ENCODE measurements around the gene MRAP2.
"Not testable (repeated sequence)": the region's sequence is repeated elsewhere in the genome, so short reads cannot be mapped to it uniquely, and the experiment has no call there.

MRAP2 gene

DNA sequence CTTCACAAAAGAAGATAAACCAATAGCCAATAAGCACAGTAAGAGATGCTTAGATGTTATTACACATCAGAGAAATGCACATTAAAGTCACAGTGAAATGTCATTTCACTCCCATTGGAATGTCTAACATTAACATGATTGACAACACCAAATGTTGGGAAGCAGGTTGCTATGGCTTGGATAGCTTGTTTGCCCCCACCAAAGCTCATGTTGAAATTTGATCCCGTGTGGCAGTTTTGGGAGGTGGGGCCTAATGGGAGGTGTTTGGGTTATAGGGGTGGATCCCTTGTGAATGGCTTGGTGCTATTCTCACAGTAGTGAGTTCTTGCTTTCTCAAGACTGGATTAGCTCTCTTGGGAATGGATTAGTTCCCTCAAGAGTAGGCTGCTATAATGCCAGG is 44.8 kb downstream of the MRAP2 start:
- DNase-seq: no peak

GRCh38 chr6:84081222-84081621 is 47.6 kb downstream of the MRAP2 start:
- no peak for DNase-seq

DNA sequence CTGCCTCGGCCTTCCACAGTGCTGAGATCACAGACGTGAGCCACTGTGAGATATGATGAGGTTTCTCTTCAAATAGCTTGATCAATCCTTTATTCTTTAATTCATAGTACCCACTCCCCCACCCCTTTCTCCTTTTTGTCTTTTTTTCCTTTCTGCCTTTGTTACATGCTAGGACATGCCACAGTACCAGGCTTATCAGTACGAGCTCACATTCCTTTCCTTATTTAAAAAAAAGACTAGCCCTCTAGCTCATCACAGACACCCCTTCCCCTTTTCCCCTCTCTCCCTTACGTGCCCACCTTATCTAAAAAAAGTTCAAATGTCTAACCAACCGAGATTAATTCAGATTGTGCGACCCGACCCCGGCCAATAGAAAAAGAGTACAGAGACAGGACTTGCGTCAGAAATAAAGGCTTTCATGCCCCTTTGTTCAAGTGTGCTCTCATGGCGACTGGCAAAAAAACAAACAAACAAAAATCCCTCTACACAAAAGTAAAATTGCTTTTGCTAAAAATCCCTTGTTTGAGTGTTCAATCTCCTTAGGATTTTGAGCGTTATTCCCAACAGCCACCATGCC is 49.2 kb downstream of the MRAP2 start:
- DNase-seq: peak in 1 of 2 experiments; percentile 6

- not testable (repeated sequence) for DNase-seq
These were observed 51.1 kb downstream of the MRAP2 start for GRCh38 chr6:84084705-84085104.

DNA sequence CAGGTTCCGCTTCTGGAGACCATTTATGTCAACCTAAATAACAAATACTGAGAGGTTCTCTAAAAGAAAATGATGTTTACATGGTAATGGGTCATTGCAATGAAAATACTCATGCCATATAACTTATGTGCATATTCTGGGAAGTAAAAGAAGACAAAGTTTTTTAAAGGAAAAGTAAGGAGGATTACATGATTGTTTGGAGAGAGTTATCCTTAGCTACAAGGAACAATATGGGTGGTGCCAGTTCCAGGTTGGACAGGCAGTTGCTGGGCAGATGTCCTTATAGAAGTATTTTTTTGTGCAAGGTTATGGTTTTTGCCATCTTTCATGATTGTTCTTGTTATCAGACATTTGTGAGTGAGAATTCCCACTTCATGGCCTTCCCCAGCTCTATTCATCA is 52.5 kb downstream of the MRAP2 start:
- no peak for DNase-seq

DNA sequence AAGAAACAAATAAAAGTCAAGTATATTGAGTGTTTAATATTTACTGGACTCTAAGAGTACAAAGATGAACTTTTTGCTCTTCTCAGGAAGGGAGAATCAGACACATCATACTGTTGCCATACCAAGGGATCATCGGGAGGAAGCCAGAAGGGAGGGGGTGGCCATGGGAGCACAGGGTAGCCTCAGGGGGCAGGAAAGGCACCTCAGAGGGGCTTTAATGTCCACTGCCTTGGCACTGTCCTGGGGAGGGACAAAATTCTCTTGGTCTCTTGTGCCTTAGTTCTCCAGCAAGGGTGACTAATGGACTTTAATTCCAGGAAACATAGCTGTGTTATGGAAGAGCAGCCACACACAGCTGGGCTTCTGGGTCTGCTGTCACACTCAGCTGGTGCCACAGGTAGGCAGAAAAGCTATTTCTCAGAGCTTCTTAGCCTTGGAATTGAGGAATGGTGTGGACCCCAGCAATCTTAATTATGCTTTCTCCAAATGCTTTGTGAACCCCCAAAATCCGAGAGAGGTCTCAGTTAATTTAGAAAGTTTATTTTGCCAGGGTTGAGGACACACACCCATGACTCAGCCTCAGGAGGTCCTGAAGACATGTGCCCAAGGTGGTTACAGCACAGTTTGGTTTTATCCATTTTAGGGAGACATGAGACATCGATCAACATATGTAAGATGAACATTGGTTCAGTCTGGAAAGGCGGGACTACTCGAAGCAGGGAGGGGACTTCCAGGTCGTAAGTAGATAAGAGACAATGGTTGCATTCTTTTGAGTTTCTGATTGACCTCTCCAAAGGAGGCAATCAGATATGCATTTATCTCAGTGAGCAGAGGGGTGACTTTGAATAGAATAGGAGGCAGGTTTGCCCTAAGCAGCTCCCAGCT is 53.2 kb downstream of the MRAP2 start:
- no peak for DNase-seq

- no peak for DNase-seq
These were observed 55.5 kb downstream of the MRAP2 start for GRCh38 chr6:84089081-84089480.

DNA sequence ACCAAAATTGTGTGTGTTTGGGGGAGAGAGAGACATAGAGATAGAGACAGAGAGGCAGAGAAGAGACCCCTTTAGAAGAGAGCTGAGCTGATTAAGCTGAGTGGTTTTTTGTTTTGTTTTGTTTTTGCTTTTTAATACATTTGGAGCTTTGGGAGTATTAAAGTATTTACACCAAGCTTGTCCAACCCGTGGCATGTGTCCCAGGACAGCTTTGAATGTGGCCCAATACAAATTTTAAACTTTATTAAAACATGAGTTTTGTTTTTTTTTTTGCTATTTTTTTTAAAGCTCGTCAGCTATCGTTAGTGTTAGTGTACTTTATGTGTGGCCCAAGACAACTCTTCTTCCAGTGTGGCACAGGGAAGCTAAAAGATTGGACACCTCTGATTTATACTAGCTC is 56.0 kb downstream of the MRAP2 start:
- no peak for DNase-seq

DNA sequence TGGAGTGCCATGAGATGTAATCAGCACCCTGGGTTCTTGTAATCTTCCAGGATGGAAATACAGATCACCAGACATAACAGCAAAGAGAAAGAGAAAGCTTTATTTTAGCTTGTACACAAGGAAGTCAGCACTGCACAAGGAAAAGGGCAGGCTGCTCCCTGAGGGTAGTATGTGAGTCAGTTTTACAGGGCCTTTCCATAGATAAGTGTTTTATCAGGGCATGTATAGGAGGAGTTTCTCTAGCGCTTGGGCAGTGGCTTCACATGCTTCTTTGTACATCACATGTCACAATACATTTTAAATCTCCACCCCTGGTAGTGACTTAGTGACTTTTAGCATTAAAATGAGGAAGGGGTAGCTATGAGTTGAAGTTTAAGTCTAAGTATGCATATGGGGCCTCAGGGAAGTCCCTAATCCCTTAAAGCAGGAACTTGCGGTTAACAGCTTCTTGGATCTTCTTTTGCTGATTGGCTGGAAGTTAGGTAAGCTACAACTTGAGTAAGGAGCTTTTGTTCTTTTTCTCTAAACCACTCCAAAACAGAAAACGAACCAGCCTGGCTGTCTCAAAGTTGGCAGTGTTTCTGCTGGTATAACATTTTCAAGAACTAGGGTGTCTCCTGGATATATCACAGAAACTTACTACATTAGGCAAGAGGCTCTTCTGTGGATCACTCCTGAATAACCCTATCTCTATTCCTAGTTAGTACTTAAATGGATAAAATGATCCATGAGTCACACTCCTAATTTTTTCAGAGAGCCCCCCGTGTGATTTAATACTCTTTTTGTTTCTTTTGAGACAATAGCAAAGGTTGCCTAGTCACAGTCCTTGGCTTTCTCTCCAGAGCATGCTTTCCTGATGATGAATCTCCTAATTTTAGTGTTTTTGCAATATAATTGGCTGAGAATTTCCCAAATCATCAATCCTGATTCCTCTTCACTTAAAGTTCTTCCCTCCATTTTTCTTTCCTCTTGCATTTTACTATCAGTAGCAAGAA is 60.2 kb downstream of the MRAP2 start:
- no peak for DNase-seq

DNA sequence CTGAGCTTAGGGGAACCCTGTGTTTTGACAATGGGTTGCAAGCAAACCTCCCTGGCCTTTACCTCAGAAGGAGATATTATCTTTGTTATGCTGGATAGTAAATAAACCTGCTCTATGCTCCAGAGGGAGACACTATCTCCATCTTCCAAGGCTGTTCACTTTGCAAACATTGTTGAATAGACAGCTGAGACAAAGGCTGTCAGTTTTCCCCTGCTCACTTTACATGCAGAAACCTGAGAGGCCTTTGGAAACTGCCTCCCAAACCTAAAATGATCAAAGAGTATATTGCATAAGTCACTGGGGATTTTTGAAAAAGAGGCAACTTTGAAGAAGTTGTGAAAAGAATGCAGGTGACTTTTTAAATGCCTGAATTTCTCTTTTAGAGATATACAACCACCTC is 61.6 kb downstream of the MRAP2 start:
- DNase-seq: no peak

- DNase-seq: no peak
These were observed 69.5 kb downstream of the MRAP2 start for GRCh38 chr6:84103029-84103428.

DNA sequence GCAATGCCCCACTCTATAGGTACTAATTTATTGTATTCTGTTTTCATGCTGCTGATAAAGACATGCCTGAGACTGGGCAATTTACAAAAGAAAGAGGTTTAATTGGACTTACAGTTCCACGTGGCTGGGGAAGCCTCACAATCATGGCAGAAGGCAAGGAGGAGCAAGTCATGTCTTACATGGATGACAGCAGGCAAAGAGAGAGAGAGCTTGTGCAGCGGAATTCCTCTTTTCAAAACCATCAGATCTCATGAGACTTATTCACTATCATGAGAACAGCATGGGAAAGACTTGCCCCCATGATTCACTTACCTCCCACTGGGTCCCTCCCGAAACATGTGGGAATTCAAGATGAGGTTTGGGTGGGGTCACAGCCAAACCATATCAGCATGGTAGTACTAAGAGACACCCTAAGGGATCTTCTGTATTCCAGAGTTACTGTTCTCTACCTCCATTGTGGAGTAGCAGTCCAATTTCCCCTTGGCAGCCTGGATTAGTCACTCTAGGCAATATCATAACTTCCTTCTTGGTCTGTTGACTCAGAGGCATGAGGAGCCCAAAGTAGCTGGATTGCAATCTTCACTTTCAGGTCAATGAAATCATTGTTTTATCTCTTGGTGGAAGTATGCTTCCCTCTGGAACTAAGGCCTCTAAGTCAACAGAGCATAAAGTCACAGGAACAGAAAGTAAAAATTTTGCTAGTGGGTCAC is 71.8 kb downstream of the MRAP2 start:
- DNase-seq: not testable (repeated sequence)

DNA sequence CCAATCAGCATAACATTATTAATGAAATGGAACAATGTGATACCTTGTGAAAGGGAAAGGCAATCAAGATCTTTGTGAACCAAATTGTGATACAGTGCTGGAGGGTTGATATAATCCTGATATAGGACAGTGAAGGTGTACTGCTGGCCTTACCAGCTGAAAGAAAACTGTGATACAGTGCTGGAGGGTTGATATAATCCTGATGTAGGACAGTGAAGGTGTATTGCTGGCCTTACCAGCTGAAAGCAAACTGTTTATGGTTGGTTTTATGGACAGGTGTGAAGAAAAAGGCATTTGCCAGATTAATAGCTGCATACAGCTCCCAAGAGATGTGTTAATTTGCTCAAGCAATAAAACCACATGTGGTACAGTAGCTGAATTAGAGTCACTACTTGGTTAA is 73.9 kb downstream of the MRAP2 start:
- DNase-seq: no peak

- DNase-seq: not testable (repeated sequence)
These were observed 77.8 kb downstream of the MRAP2 start for GRCh38 chr6:84111351-84111750.

GRCh38 chr6:84114933-84115594 is 81.5 kb downstream of the MRAP2 start:
- not testable (repeated sequence) for DNase-seq

DNA sequence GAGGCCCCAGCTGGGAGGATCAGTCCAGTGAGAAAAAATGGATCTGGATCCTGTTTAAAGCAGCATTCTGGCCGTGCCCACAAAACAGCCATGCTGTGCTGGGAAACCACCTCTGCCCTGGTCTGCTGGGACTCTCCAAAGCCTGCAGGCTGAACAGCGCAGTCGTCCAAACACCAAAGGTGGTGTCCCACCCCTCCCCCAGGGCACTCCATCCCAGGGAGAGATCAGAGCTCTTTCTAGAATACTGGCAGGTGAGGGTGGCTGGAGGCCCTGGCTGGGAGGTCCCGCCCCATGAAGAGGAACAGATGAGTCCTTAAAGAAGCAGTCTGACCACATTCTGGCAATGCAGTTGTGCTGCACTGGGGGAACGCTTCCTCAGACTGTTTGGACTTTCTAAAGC is 84.6 kb downstream of the MRAP2 start:
- DNase-seq: no peak

- DNase-seq: no peak
These were observed 85.7 kb downstream of the MRAP2 start for GRCh38 chr6:84119277-84119676.

DNA sequence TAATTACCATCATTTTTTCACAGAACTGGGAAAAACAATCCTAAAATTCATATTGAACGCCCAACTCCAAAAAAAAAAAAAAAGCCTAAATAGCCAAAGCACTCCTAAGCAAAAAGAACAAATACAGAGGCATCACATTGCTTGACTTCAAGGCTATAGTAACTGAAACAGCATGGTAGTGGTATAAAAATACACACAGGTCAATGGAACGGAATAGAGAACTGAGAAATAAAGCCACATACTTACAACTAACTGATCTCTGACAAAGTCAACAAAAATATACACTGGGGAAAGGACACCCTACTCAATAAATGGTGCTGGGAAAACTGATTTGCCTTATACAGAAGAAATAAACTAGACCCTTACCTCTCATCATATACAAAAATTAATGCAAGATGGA is 89.6 kb downstream of the MRAP2 start:
- DNase-seq: no peak

DNA sequence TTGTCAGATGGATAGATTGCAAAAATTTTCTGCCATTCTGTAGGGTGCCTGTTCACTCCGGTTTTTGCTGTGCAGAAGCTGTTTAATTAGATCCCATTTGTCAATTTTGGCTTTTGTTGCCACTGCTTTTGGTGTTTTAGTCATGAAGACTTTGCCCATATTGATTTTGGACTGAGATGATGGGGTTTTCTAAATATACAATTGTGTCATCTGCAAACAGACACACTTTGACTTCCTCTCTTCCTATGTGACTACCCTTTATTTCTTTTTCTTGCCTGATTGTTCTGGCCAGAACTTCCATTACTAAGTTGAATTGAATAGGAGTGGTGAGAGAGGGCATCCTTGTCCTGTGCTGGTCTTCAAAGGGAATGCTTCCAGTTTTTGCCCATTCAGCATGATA is 96.0 kb downstream of the MRAP2 start:
- DNase-seq: not testable (repeated sequence)

GRCh38 chr6:84133385-84133784 is 99.8 kb downstream of the MRAP2 start:
- not testable (repeated sequence) for DNase-seq

DNA sequence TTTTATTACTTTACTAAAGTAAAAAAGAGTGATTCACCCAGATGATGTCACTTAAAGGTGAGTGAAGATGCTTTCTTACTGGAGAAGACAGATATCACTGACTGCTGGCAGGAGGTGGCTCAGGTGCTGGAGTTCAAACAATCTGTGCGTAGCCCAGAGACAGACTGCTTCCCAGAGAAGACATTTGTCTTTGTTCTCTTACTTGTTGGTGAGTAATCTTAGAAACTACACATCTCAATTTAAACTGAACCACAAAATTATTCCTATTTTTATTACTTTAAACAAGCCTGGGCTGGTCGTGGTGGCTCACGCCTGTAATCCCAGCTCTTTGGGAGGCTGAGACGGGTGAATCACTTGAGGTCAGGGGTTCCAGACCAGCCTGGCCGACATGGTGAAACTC is 101.7 kb downstream of the MRAP2 start:
- no peak for DNase-seq

Measured in NCI-H2081 (cell line).